ENCODE data around the gene NEK1.

Gene NEK1

DNA sequence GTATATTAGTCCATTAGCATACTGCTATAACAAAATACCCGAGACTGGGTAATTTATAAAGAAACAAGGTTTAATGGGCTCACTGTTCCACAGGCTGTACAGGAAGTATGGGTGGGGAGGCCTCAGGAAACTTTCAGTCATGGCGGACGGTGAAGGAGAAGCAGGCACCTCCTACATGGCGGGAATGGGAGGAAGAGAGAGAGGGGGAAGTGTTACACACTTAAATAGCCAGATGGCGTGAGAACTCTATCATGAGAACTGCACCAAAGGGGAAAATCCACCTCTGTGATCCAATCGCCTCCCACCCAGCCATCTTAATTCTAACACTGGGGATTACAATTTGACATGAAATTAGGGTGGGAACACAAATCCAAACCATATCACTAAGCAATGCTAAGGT lies 242.7 kb downstream of the NEK1 start:
- in situ Hi-C loops (cut with MboI; ENCODE audit: low sequenced_read_pairs): no loop called here

DNA sequence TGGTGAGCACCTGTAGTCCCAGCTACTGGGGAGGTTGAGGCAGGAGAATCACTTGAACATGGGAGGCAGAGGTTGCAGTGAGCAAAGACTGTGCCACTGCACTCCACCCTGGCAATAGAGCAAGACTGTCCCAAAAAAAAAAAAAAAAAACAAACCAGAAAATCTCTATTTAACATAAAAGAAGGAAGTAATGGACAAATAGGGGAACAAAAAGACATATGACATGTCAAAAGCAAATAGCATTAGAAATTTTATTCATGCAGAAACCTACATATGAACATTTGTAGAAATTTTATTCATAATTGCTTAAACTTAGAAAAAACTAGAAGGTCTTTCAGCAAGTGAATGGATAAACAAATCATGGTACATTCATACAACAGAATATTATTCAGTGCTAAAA lies 244.6 kb downstream of the NEK1 start:
- in situ Hi-C loops (cut with MboI; ENCODE audit: low sequenced_read_pairs): no loop called here

DNA sequence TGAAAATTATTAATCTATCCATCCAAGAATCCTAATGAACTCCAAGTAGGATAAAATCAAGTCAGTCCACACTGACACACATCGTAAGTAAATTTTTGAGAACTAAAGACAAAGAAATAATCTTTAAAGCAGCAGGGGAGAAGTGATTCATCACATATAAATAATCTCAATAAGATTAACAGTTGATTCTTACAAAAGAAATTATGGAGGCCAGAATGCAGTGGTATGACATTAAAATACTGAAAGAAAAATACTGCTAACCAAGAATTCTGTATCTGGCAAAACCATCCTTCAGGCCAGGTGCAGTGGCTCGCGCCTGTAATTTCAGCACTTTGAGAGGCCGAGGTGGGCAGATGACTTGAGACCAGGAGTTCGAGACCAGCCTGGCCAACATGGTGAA lies 245.6 kb downstream of the NEK1 start:
- in situ Hi-C loops (cut with MboI; ENCODE audit: low sequenced_read_pairs): no loop called here

DNA sequence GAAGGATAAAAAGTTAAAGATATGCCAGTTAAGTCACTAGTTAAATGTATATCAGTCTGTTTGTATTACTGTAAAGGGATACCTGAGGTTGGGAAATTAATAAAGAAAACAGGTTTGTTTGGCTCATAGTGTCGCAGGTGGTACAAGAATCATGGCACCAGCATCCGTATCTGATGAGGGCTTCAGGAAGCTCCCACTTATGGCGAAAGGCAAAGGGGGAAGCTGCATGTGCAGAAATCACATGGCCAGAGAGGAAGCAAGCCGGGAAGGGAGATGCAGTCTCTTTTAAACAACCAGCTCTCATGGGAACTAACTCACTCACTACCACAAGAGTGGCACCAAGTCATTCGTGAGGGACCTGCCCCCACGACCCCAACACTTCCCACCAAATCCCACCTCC lies 249.8 kb downstream of the NEK1 start:
- in situ Hi-C loops (cut with MboI; ENCODE audit: low sequenced_read_pairs): no loop called here

DNA sequence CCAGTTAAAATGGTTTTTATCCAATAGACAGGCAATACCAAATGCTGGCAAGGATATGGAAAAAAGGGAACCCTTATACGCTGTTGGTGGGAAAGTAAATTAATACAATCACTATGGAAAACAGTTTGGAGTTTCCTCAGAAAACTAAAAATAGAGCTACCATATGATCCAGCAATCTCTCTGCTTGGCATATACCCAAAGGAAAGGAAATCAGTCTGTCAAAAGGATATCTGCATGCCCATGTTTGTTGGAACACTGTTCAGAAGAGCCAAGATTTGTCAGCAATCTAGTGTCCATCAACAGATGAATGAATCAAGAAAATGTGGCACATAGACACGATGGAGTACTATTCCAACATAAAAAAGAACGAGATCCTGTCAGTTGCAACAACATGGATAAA lies 250.6 kb downstream of the NEK1 start:
- in situ Hi-C loops (cut with MboI; ENCODE audit: low sequenced_read_pairs): no loop called here

DNA sequence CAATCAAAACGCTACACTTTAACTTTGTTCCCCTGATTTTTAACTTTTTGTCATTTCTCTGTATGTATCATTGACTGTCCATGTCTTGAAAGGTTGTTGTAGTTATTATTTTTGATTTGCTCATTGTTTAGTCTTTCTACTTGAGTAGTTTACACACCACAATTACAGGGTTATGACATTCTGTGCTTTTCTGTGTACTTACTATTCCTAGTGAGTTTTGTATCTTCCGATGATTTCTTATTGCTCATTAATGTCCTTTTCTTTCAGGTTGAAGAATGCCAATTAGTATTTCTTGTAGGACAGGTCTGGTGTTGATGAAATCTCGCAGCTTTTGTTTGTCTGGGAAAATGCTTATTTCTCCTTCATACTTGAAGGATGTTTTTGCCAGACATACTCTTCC lies 252.4 kb downstream of the NEK1 start:
- in situ Hi-C loops (cut with MboI; ENCODE audit: low sequenced_read_pairs): no loop called here

DNA sequence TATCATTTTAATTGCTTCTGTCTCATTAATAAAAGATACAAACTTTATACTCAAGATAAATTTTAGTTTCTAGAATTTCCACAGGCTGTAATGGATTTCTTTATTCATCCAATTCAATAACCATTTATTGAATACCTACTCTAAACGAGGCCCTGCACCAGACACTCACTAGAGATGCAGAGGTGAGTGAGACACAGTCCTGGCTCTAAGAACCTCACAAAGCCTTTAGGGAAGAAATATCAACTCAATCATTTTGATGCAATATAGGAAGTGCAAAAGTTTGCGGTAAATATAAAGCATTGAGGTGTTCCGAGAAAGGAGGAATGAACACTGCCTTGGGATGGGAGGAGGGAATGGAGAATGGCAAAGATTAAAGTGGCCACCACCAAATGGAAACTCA lies 260.0 kb downstream of the NEK1 start:
- in situ Hi-C loops (cut with MboI; ENCODE audit: low sequenced_read_pairs): no loop called here

DNA sequence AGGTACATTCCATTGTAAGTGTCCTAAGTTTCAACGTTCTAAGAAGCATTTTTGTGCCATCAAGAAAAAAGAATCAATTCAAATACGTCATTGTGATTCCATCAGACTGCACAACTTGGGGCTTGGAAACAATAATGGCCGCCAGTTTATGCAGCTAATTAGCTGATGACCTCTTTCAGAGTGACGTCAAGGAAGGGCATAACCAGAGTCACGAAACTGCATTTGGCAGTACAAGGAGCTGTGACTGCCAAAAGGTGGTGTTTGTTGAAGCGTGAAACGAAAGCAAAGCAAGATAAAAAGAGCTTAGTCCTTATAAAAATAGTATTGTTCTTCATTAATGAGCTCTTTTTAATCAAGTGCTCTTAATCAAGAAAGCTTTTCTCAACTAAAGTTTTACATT lies 260.5 kb downstream of the NEK1 start:
- in situ Hi-C loops (cut with MboI; ENCODE audit: low sequenced_read_pairs): no loop called here

DNA sequence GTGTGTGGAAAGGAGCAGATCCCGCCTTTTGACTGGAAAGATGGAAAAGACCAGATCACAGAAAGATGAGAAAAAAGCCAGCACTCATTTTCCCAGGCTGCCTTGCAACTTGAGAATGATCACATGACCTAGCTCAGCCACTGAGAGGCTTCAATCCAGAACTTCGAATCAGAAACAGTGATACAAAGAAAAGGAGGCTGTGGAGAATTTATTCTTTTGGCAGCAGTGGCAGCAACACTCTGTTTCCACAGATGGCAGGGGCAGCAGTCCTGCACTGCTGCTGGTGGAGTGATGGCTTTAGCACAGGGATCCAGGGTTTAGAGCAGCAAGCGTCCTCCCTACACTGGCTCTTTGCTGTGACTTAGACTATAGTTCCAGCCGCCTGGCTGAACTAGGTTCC lies 263.8 kb downstream of the NEK1 start:
- in situ Hi-C loops (cut with MboI; ENCODE audit: low sequenced_read_pairs): no loop called here

DNA sequence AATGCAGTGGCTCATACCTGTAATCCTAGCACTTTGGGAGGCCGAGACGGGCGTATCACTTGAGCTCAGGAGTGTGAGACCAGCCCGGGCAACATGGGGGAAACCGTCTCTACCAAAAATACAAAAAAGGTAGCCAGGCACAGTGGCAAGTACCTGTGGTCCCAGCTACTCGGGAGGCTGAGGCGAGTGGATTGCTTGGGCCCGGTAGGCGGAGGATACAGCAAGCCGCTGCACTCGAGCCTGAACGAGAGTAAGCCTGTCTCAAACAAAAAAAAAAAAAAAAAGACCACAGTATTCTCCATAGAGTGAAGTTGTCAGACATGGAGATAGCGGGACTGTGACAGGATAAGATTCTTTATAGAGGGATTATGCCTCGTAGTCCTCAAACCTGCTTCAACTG lies 265.5 kb downstream of the NEK1 start:
- in situ Hi-C loops (cut with MboI; ENCODE audit: low sequenced_read_pairs): no loop called here

DNA sequence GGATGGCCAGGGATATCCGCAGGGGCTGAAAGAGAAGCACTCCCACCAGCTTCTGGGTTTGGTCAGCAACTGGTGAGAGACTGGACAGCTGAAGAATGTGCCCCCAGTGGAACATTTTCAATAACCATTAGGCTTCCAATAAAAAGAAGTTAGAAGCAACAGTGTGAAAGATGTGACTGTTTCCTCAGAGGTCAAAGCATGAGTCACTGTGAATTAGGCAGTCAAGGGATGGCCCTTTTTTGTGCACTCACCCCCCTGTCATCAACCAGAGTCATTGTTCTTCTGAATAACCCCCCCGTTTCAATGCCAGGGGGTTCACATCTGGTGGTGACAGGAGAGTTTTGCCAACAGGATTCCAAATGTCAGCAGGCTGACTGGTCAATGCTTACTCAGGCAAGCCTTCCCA lies 267.1 kb downstream of the NEK1 start:
- in situ Hi-C loops (cut with MboI; ENCODE audit: low sequenced_read_pairs): no loop called here
